Fibroblast of the aortic adventitia (primary cell): ENCODE measurements around the gene NFX1. TPM values are rescaled to one million over a fixed set of nuclear protein-coding genes. Genes with fewer than 3 reads are reported as not detected.
"Not testable (repeated sequence)": the region's sequence is repeated elsewhere in the genome, so short reads cannot be mapped to it uniquely, and the experiment has no call there.

Experiments
- DNase-seq: peaks from one replicate; pipeline ENCODE4 v3.0.0-alpha.2; 2010; ENCODE audit warnings: low read depth
- H3K4me3 ChIP-seq: 2 replicates; pipeline ENCODE4 v1.5.1; 2011; ENCODE audit warnings: low read depth, mild to moderate bottlenecking, control low read depth, low read length, moderate library complexity
- CTCF ChIP-seq: IDR thresholded peaks from 2 replicates; pipeline ENCODE4 v1.5.1; 2011; ENCODE audit warnings: mild to moderate bottlenecking, low read length, control low read depth, inconsistent platforms; ENCODE audit not compliant: insufficient read depth
- total RNA-seq: library from RNA; depleted of rRNA; stranded (reverse); fragments of >200 nt; gene quantifications from 2 replicates; pipeline ENCODE4 v1.2.3, GENCODE V29; 2012; ENCODE audit warnings: low replicate concordance

The NFX1 gene
- total RNA-seq, 1 donor = 37.2 TPM

GRCh38 chr9:33304362-33304761, 14.0 kb downstream of the NFX1 start:
- DNase-seq = no peak
- TF ChIP-seq CTCF = no peak

GRCh38 chr9:33306037-33306436, 15.7 kb downstream of the NFX1 start:
- no peak for TF ChIP-seq CTCF
- no peak for DNase-seq
- H3K4me3 ChIP-seq = no peak overlapping the region

More at GRCh38 chr9:33304362-33304761, 14.0 kb downstream of the NFX1 start:
- no peak overlapping the region for H3K4me3 ChIP-seq

- DNase-seq = no peak
- no peak overlapping the region for H3K4me3 ChIP-seq
- no peak for TF ChIP-seq CTCF
Measured at GRCh38 chr9:33307067-33307466, 16.8 kb downstream of the NFX1 start.

- no peak for DNase-seq
- H3K4me3 ChIP-seq = no peak overlapping the region
- no peak for TF ChIP-seq CTCF
Measured at GRCh38 chr9:33309903-33310302, 19.6 kb downstream of the NFX1 start.

GRCh38 chr9:33310748-33311147, 20.4 kb downstream of the NFX1 start:
- TF ChIP-seq CTCF = no peak
- H3K4me3 ChIP-seq = no peak overlapping the region
- no peak for DNase-seq

GRCh38 chr9:33311953-33312352, 21.6 kb downstream of the NFX1 start:
- no peak for TF ChIP-seq CTCF
- H3K4me3 ChIP-seq = no peak overlapping the region
- no peak for DNase-seq

- no peak for TF ChIP-seq CTCF
- no peak for DNase-seq
- H3K4me3 ChIP-seq = no peak overlapping the region
Measured at GRCh38 chr9:33315371-33315770, 25.1 kb downstream of the NFX1 start.

GRCh38 chr9:33317136-33317535, 26.8 kb downstream of the NFX1 start:
- H3K4me3 ChIP-seq, DNase-seq: not testable (repeated sequence)
